ENCODE data around the gene NCOA5. TPM values are rescaled to one million over a fixed set of nuclear protein-coding genes. Genes with fewer than 3 reads are reported as not detected.
A peak's percentile ranks its signal among the peaks of the same experiment; 100 is the strongest.

NCOA5 gene
- total and polyA plus RNA-seq, 9 of the 15 experiments (the other 6 are each of a cell fraction or from before 2014, with no cell fraction given) = 3.9 to 22.8 (median 13.8) TPM

DNA sequence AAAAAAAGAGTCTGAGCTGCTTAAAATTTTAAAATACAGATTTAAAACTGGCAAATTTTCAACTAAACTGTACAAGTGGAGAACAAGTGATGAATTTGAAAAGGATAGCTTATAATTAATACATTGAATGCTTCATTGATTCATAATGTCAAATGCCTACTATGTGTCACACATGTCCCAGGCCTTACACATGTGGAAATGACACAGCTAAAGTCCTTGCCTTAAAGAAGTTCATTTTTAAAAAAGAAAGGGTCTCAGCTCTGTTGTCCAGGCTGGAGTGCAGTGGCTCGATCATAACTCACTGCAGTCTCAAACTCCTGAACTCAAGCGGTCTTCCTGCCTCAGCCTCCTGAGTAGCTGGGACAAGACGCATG is 5.0 kb downstream of the NCOA5 start:
- intact Hi-C loops (cut with micrococcal nuclease) = loop anchor here (5.0 kb wide), 1 partner anchor 112 kb away; the partner anchor contains the start of gene ZNF335
- WGBS (ENCODE audit: insufficient coverage, low coverage, missing lambda C conversion rate) = 34% methylated on average over 3 of the region's 3 CpGs

DNA sequence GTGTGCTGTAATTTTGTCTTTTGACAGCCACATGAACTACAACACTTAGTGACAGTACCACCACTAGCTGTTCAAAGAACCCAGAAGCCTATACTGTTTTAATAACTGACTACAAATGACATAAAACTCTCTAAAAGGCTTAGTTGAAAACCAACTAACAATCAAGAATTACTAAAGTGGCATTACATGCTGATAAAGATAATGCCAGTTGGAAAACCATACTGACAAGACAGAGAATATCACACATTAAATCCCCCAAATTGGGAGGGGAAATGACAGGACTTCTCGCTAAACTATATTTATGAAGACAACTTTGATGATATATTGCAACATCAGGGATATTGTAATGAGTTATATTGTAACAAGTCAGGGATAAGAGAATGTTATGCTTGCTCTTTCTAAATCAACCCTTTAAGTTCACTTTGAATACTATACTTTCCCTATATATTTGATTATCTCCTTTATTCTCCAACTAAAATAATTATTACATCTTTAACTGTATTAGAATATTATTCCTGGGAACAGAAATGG is 6.2 kb downstream of the NCOA5 start:
- H3K9me1 ChIP-seq (ENCODE audit: control insufficient read depth, insufficient read depth, low read length) = no peaks in the 10 kb centered on the region
- H3K36me3 ChIP-seq (ENCODE audit: control insufficient read depth, insufficient read depth, low read length) = peaks cover 13% of the 10 kb centered on the region; the same call in 1 of the 3 replicates
- peaks cover 5 to 30% of the 10 kb centered on the region in 2 experiments; a peak in 4 of 5 replicates for H3K4me1 ChIP-seq (replicated peaks in 1 of 2; ENCODE audit: control insufficient read depth in 2 of 2, insufficient read depth in 2 of 2, low read length in 2 of 2)
- H3K9ac ChIP-seq (ENCODE audit: insufficient read depth in 1 of 2, low read depth in 2 of 2, low read length in 2 of 2) = no peak overlapping the region
- H3K27ac ChIP-seq (ENCODE audit: extremely low read depth, low read depth, low read length) = no peak overlapping the region
- peaks cover 87% of the 10 kb centered on the region for H3K79me2 ChIP-seq (ENCODE audit: control insufficient read depth, insufficient read depth, low read length)
- WGBS (ENCODE audit: insufficient coverage, low coverage, missing lambda C conversion rate) = 74% methylated on average over 1 of the region's 1 CpG
- TF ChIP-seq ZNF316 (IDR thresholded peaks at IDR 0.05) (peak; percentile 58), POLR2A (conservative IDR thresholded peaks at IDR 0.05) (no peak), CEBPG (CRISPR knock-in tag; IDR thresholded peaks at IDR 0.05) (no peak), CEBPG (tag; conservative IDR thresholded peaks at IDR 0.05 in 1 of 2, IDR thresholded peaks at IDR 0.05 in 1 of 2) (peak in 1 of 2 experiments; percentile 21; a peak in 1 of 4 replicates), MAFG (tag; conservative IDR thresholded peaks at IDR 0.05) (peak; percentile 18; the same call in 1 of the 2 replicates), LCOR (CRISPR knock-in tag; IDR thresholded peaks at IDR 0.05) (no peak), HSF4 (CRISPR knock-in tag; IDR thresholded peaks at IDR 0.05; ENCODE audit: borderline replicate concordance) (no peak), C11orf30 (IDR thresholded peaks at IDR 0.05; ENCODE audit: low read depth) (peak; percentile 50), CEBPB (tag; IDR thresholded peaks at IDR 0.05) (0 out of 2 replicates have a peak, but pooled peaks have one; percentile 35)
- no TSS peak for BruUV-seq (replicated peaks)
- in situ Hi-C loops (cut with MboI) = no loop called here
- peaks cover 26% of the 10 kb centered on the region for H4K20me1 ChIP-seq (replicated peaks; ENCODE audit: control insufficient read depth, insufficient read depth, low read length)
- CTCF ChIA-PET (ENCODE audit: low intra/inter-chr PET ratio) = no interaction called here
- intact Hi-C loops (cut with micrococcal nuclease) = no loop called here
- no peak overlapping the region for H3K4me2 ChIP-seq (ENCODE audit: insufficient read depth, low read length)
- ATAC-seq (no peak), DNase-seq (ENCODE audit: extremely low read depth in 1 of 4, low spot score in 3 of 4) (no peak), FAIRE-seq (no peak)
- no peak overlapping the region for H3K4me3 ChIP-seq
- no peaks in the 10 kb centered on the region for H3K27me3 ChIP-seq (ENCODE audit: control insufficient read depth in 2 of 2, insufficient read depth in 2 of 2, low read length in 2 of 2)
- no peak overlapping the region for H2AFZ ChIP-seq (ENCODE audit: low read depth, low read length)
- no peaks in the 10 kb centered on the region for H3K9me3 ChIP-seq (replicated peaks; ENCODE audit: control insufficient read depth, insufficient read depth, low read depth, low read length)
- POLR2A ChIA-PET = interaction anchor here (1.4 kb wide), 1 partner anchor 18 kb away, joined by 4 read pairs; no protein-coding TSS in a partner anchor

More for the DNA sequence above, 5.0 kb downstream of the NCOA5 start:
- POLR2A ChIA-PET = interaction anchor here (0.6 to 1.1 kb wide), 2 partner anchors 8 to 73 kb away, joined by 3 to 4 read pairs; no protein-coding TSS in a partner anchor
- no peak for FAIRE-seq
- no peak for ATAC-seq
- Histone ChIP-seq H3K9me3 (replicated peaks; ENCODE audit: control insufficient read depth, insufficient read depth, low read depth, low read length) (no peaks in the 10 kb centered on the region), H3K36me3 (ENCODE audit: control insufficient read depth, insufficient read depth, low read length) (peaks cover 2% of the 10 kb centered on the region; the same call in 1 of the 3 replicates), H3K4me2 (ENCODE audit: insufficient read depth, low read length) (no peak overlapping the region; the same call in 1 of the 2 replicates), H4K20me1 (replicated peaks; ENCODE audit: control insufficient read depth, insufficient read depth, low read length) (peaks cover 30% of the 10 kb centered on the region), H3K4me3 (no peak overlapping the region), H3K79me2 (ENCODE audit: control insufficient read depth, insufficient read depth, low read length) (peaks cover 93% of the 10 kb centered on the region), H3K27ac (ENCODE audit: extremely low read depth, low read depth, low read length) (no peak overlapping the region), H3K4me1 (replicated peaks in 1 of 2; ENCODE audit: control insufficient read depth in 2 of 2, insufficient read depth in 2 of 2, low read length in 2 of 2) (peaks cover 12 to 30% of the 10 kb centered on the region in 2 experiments), H3K9me1 (ENCODE audit: control insufficient read depth, insufficient read depth, low read length) (no peaks in the 10 kb centered on the region), H3K9ac (ENCODE audit: insufficient read depth in 1 of 2, low read depth in 2 of 2, low read length in 2 of 2) (no peak overlapping the region), H2AFZ (ENCODE audit: low read depth, low read length) (no peak overlapping the region), H3K27me3 (ENCODE audit: control insufficient read depth in 2 of 2, insufficient read depth in 2 of 2, low read length in 2 of 2) (no peaks in the 10 kb centered on the region)
- CTCF ChIA-PET (ENCODE audit: low intra/inter-chr PET ratio) = no interaction called here
- in situ Hi-C loops (cut with MboI) = no loop called here
- TF ChIP-seq, protein P1, sequence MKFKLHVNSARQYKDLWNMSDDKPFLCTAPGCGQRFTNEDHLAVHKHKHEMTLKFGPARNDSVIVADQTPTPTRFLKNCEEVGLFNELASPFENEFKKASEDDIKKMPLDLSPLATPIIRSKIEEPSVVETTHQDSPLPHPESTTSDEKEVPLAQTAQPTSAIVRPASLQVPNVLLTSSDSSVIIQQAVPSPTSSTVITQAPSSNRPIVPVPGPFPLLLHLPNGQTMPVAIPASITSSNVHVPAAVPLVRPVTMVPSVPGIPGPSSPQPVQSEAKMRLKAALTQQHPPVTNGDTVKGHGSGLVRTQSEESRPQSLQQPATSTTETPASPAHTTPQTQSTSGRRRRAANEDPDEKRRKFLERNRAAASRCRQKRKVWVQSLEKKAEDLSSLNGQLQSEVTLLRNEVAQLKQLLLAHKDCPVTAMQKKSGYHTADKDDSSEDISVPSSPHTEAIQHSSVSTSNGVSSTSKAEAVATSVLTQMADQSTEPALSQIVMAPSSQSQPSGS (CRISPR knock-in tag; IDR thresholded peaks at IDR 0.05) = no peak
- TF ChIP-seq ZKSCAN1 (IDR thresholded peaks at IDR 0.05; ENCODE audit: low read depth, low read length) = peak; percentile 58; the same call in 1 of the 2 replicates
- no peak for DNase-seq (ENCODE audit: extremely low read depth in 1 of 4, low spot score in 3 of 4)
- BruUV-seq (replicated peaks) = no TSS peak
